CD14-positive monocyte (primary cell): Measurements from ENCODE around the gene IER3IP1. TPM values are rescaled to one million over a fixed set of nuclear protein-coding genes. Genes with fewer than 3 reads are reported as not detected.

Experiments
- DNase-seq, 3 donors: peaks; one replicate each; pipeline ENCODE4 v3.0.0-alpha.2; 2011 to 2022
- H2AFZ ChIP-seq: 2 replicates; pipeline ENCODE4 v1.6.0; 2012; ENCODE audit warnings: mild to moderate bottlenecking, low read depth, low read length, inconsistent platforms; ENCODE audit not compliant: insufficient read depth, poor library complexity, severe bottlenecking
- H3K27ac ChIP-seq, 2 donors: 1 replicate in 1 of 2; 2 replicates in 1 of 2; pipeline ENCODE4 v1.5.1; 2012 to 2013; ENCODE audit warnings: low read length in 2 of 2, control low read depth in 1 of 2, inconsistent platforms in 1 of 2, low read depth in 1 of 2, mild to moderate bottlenecking in 1 of 2
- H3K27me3 ChIP-seq, 2 donors: one replicate each; pipeline versions ENCODE4 v1.6.0 to v1.6.1; 2011 to 2013; ENCODE audit warnings: low read length in 2 of 2; ENCODE audit not compliant: control insufficient read depth in 2 of 2, insufficient read depth in 2 of 2
- H3K36me3 ChIP-seq, 2 donors: replicated peaks in 1 of 2; 1 replicate in 1 of 2; 2 replicates in 1 of 2; pipeline versions ENCODE4 v1.5.1 to v1.6.1; 2012 to 2013; ENCODE audit warnings: low read length in 2 of 2, control low read depth in 1 of 2, inconsistent platforms in 1 of 2, mild to moderate bottlenecking in 1 of 2; ENCODE audit not compliant: insufficient read depth in 2 of 2, control insufficient read depth in 1 of 2
- H3K4me1 ChIP-seq, 2 donors: 1 replicate in 1 of 2; 2 replicates in 1 of 2; pipeline versions ENCODE4 v1.5.1 to v1.6.1; 2012 to 2013; ENCODE audit warnings: low read length in 2 of 2, control low read depth in 1 of 2, inconsistent platforms in 1 of 2, mild to moderate bottlenecking in 1 of 2, moderate library complexity in 1 of 2; ENCODE audit not compliant: insufficient read depth in 2 of 2, control insufficient read depth in 1 of 2
- H3K4me2 ChIP-seq: replicated peaks from 2 replicates; pipeline ENCODE3; 2012; ENCODE audit warnings: low read length, moderate library complexity, mild to moderate bottlenecking; ENCODE audit not compliant: poor library complexity, severe bottlenecking; ENCODE audit errors: extremely low read depth
- H3K4me3 ChIP-seq, 3 experiments: fragments of 200-600 bp in 1 of 3; sonication (generic) in 1 of 3; replicated peaks in 1 of 3; 1 replicate in 2 of 3; 2 replicates in 1 of 3; pipeline ENCODE4 v1.5.1; 2011 to 2013; ENCODE audit warnings: low read length in 3 of 3, mild to moderate bottlenecking in 3 of 3, control low read depth in 2 of 3, low read depth in 2 of 3, inconsistent platforms in 1 of 3, moderate library complexity in 1 of 3
- H3K79me2 ChIP-seq: 2 replicates; pipeline ENCODE4 v1.6.0; 2012; ENCODE audit warnings: mild to moderate bottlenecking, control low read depth, inconsistent platforms, low read length, moderate library complexity; ENCODE audit not compliant: insufficient read depth
- H3K9ac ChIP-seq: 2 replicates; pipeline ENCODE4 v1.6.0; 2017; ENCODE audit warnings: low read length, mild to moderate bottlenecking; ENCODE audit not compliant: insufficient read depth, poor library complexity, severe bottlenecking
- H3K9me3 ChIP-seq, 2 donors: replicated peaks in 1 of 2; 1 replicate in 1 of 2; 2 replicates in 1 of 2; pipeline versions ENCODE4 v1.5.1 to v1.6.1; 2012 to 2013; ENCODE audit warnings: low read length in 2 of 2, control low read depth in 1 of 2; ENCODE audit not compliant: control insufficient read depth in 1 of 2, insufficient read depth in 1 of 2
- H4K20me1 ChIP-seq: 2 replicates; pipeline ENCODE4 v1.6.0; 2012; ENCODE audit warnings: mild to moderate bottlenecking, low read length, control low read depth, moderate library complexity; ENCODE audit not compliant: insufficient read depth
- H3K27ac Mint-ChIP-seq, 7 donors: one replicate each; pipeline ENCODE4 v1.8.0; 2020; ENCODE audit warnings: mild to moderate bottlenecking in 7 of 7, mixed read lengths in 7 of 7, moderate library complexity in 6 of 7, inconsistent platforms in 2 of 7
- H3K27me3 Mint-ChIP-seq, 3 donors: one replicate each; pipeline ENCODE4 v1.8.0; 2021 to 2022; ENCODE audit warnings: low read depth in 3 of 3, mild to moderate bottlenecking in 3 of 3, mixed read lengths in 3 of 3, moderate library complexity in 3 of 3, inconsistent platforms in 1 of 3
- H3K36me3 Mint-ChIP-seq, 2 donors: one replicate each; pipeline ENCODE4 v1.8.0; 2020; ENCODE audit warnings: mixed read lengths in 2 of 2, inconsistent platforms in 1 of 2, mild to moderate bottlenecking in 1 of 2
- H3K4me1 Mint-ChIP-seq: one replicate; pipeline ENCODE4 v1.8.0; 2020; ENCODE audit warnings: mild to moderate bottlenecking, mixed read lengths
- H3K4me3 Mint-ChIP-seq, 2 donors: one replicate each; pipeline ENCODE4 v1.8.0; 2020; ENCODE audit warnings: mild to moderate bottlenecking in 2 of 2, mixed read lengths in 2 of 2, moderate library complexity in 1 of 2
- H3K9me3 Mint-ChIP-seq, 7 donors: one replicate each; pipeline ENCODE4 v1.8.0; 2020 to 2022; ENCODE audit warnings: mixed read lengths in 7 of 7, mild to moderate bottlenecking in 6 of 7, moderate library complexity in 6 of 7, inconsistent platforms in 2 of 7
- WGBS: methylation state at CpG from one replicate; pipeline ENCODE4 v1.1.5; 2013; ENCODE audit warnings: missing lambda C conversion rate; ENCODE audit not compliant: insufficient coverage; 5-methylcytosine and 5-hydroxymethylcytosine counted together
- intact Hi-C, 2 donors: fragments of 100-400 bp; cut with micrococcal nuclease; formaldehyde crosslinking; loops; one replicate each; pipeline versions ENCODE4 v1.15.0 to v1.15.1; 2023
- polyA plus RNA-seq, 3 donors: library from polyadenylated mRNA; depleted of rRNA in 1 of 3; unstranded in 2 of 3; stranded (reverse) in 1 of 3; fragments of 300-500 nt in 2 of 3; fragments of >200 nt in 1 of 3; fragmentation: Illumina TruSeq in 2 of 3; gene quantifications; 1 replicate in 2 of 3; 2 replicates in 1 of 3; pipeline ENCODE4 v1.2.3, GENCODE V29; 2012 to 2021
- TF ChIP-seq, protein P1 (sequence below): fragments of 200-600 bp; IDR thresholded peaks from one replicate; pipeline ENCODE4 v1.8.0; 2022; ENCODE audit warnings: antibody characterized with exemption, mild to moderate bottlenecking

Gene IER3IP1
- polyA plus RNA-seq, 3 donors = 3.8 to 17.2 (median 14.4) TPM

DNA sequence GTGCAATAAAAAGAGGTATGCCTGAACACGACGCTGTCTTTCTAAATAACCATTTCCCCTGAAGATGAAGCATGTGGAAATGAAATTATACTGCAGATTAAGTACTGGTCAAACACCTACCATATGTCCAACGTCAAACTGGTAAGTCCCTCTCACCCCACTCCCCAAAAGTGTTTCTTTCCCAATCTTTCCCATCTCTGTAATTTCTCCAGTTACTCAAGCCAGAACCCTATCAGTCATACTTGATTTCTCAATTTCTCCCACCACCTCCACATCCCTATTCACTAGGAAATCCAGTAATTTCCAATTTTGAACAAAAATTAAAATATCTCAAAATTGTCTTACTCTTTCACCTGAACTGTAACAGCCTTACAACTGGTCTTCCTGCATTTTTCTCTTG is 55.0 kb downstream of the IER3IP1 start:
- TF ChIP-seq, protein P1, sequence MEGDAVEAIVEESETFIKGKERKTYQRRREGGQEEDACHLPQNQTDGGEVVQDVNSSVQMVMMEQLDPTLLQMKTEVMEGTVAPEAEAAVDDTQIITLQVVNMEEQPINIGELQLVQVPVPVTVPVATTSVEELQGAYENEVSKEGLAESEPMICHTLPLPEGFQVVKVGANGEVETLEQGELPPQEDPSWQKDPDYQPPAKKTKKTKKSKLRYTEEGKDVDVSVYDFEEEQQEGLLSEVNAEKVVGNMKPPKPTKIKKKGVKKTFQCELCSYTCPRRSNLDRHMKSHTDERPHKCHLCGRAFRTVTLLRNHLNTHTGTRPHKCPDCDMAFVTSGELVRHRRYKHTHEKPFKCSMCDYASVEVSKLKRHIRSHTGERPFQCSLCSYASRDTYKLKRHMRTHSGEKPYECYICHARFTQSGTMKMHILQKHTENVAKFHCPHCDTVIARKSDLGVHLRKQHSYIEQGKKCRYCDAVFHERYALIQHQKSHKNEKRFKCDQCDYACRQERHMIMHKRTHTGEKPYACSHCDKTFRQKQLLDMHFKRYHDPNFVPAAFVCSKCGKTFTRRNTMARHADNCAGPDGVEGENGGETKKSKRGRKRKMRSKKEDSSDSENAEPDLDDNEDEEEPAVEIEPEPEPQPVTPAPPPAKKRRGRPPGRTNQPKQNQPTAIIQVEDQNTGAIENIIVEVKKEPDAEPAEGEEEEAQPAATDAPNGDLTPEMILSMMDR = no peak
- Mint-ChIP-seq H3K9me3 (no peaks in the 10 kb centered on the region), H3K27ac (no peak overlapping the region), H3K4me3 (no peak overlapping the region), H3K4me1 (no peaks in the 10 kb centered on the region), H3K36me3 (peaks cover 53 to 70% of the 10 kb centered on the region in 2 donors), H3K27me3 (no peaks in the 10 kb centered on the region)
- H3K9ac ChIP-seq = no peak overlapping the region
- no peaks in the 10 kb centered on the region for H3K27me3 ChIP-seq
- no peak overlapping the region for H3K4me3 ChIP-seq
- H3K4me2 ChIP-seq = no peak overlapping the region
- H3K27ac ChIP-seq = no peak overlapping the region
- no peaks in the 10 kb centered on the region for H3K9me3 ChIP-seq
- no peak for DNase-seq
- intact Hi-C loops = no loop called here
- H2AFZ ChIP-seq = no peak overlapping the region
- H3K4me1 ChIP-seq = no peaks in the 10 kb centered on the region
- WGBS = 100% methylated on average over 1 of the region's 3 CpGs
- H4K20me1 ChIP-seq = no peaks in the 10 kb centered on the region
- peaks cover 9 to 86% of the 10 kb centered on the region in 2 donors for H3K36me3 ChIP-seq
- no peaks in the 10 kb centered on the region for H3K79me2 ChIP-seq

DNA sequence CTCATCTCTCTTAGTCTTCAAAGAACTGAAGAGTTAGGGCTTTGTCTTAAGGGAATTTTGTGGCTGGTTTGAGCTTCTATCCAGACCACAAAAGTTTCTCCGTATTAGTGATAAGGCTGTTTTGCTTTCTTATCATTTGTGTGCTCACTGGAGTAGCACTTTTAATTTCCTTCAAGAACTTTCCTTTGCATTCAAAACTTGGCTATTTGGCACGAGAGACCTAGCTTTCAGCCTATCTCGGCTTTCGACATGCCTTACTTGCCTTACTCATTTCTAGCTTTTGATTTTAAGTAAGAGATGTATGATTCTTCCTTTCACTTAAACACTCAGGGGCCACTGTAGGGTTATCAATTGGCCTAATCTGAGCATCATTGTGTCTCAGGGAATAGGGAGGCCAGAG is 55.7 kb downstream of the IER3IP1 start:
- Mint-ChIP-seq H3K27me3 (no peaks in the 10 kb centered on the region), H3K4me3 (no peak overlapping the region), H3K9me3 (no peaks in the 10 kb centered on the region), H3K36me3 (peaks cover 54 to 69% of the 10 kb centered on the region in 2 donors), H3K27ac (no peak overlapping the region), H3K4me1 (no peaks in the 10 kb centered on the region)
- peaks cover 8 to 82% of the 10 kb centered on the region in 2 donors for H3K36me3 ChIP-seq
- H4K20me1 ChIP-seq = no peaks in the 10 kb centered on the region
- H3K4me1 ChIP-seq = no peaks in the 10 kb centered on the region
- no peak overlapping the region for H3K9ac ChIP-seq
- no peak overlapping the region for H3K4me3 ChIP-seq
- no peak for DNase-seq
- H3K27me3 ChIP-seq = no peaks in the 10 kb centered on the region
- no peaks in the 10 kb centered on the region for H3K9me3 ChIP-seq
- no peak overlapping the region for H3K27ac ChIP-seq
- intact Hi-C loops = no loop called here
- WGBS = no CpG with 5 or more reads among the region's 4 CpGs
- TF ChIP-seq, protein P1 = no peak
- H3K4me2 ChIP-seq = no peak overlapping the region
- H2AFZ ChIP-seq = no peak overlapping the region
- H3K79me2 ChIP-seq = no peaks in the 10 kb centered on the region
